ENCODE data around the gene TMEM140. TPM values are rescaled to one million over a fixed set of nuclear protein-coding genes. Genes with fewer than 3 reads are reported as not detected.

Gene TMEM140
- total and polyA plus RNA-seq, 7 experiments from 2014 or later: 16.8 to 44.7 (median 20.4) TPM

- H3K27me3 Mint-ChIP-seq: no peaks in the 10 kb centered on the region
- Histone ChIP-seq H3K27me3 (ENCODE audit: control insufficient read depth in 2 of 2, insufficient read depth in 2 of 2, low read length in 2 of 2) (no peaks in the 10 kb centered on the region), H3K36me3 (ENCODE audit: control insufficient read depth in 2 of 3, insufficient read depth in 3 of 3, low read length in 3 of 3) (peaks cover 0 to 59% (median 10%) of the 10 kb centered on the region in 3 experiments), H3K27ac (ENCODE audit: low read depth, low read length) (no peak overlapping the region), H3K4me1 (ENCODE audit: control insufficient read depth in 2 of 2, insufficient read depth in 2 of 2, low read length in 2 of 2) (peaks cover 12 to 29% of the 10 kb centered on the region in 2 donors), H3K9me3 (ENCODE audit: control insufficient read depth in 2 of 3, low read length in 3 of 3) (peaks cover 0 to 10% (median 0%) of the 10 kb centered on the region in 3 experiments), H3K4me3 (ENCODE audit: low read length) (no peak overlapping the region)
- CTCF ChIA-PET: no interaction called here
- peaks cover 30 to 71% (median 50%) of the 10 kb centered on the region in 7 donors for H3K4me1 Mint-ChIP-seq
- no peak for ATAC-seq
- H3K4me3 Mint-ChIP-seq: no peak overlapping the region
- peak overlapping the region in 8 of 9 donors; percentile 32 to 98 (median 85) for H3K27ac Mint-ChIP-seq
- peaks cover 0 to 13% (median 6%) of the 10 kb centered on the region in 11 donors for H3K9me3 Mint-ChIP-seq
- POLR2A ChIA-PET: interaction anchor here (1.1 to 12.9 kb wide), 2 partner anchors 8 to 18 kb away, joined by 3 to 183 read pairs; partner anchors contain the start of gene TMEM140
- H3K36me3 Mint-ChIP-seq: peaks cover 13 to 68% (median 53%) of the 10 kb centered on the region in 5 donors
- intact Hi-C loops (cut with micrococcal nuclease): no loop called here
- DNase-seq: no peak
Observed at GRCh38 chr7:135165862-135166261, 18.0 kb downstream of the TMEM140 start.

DNA sequence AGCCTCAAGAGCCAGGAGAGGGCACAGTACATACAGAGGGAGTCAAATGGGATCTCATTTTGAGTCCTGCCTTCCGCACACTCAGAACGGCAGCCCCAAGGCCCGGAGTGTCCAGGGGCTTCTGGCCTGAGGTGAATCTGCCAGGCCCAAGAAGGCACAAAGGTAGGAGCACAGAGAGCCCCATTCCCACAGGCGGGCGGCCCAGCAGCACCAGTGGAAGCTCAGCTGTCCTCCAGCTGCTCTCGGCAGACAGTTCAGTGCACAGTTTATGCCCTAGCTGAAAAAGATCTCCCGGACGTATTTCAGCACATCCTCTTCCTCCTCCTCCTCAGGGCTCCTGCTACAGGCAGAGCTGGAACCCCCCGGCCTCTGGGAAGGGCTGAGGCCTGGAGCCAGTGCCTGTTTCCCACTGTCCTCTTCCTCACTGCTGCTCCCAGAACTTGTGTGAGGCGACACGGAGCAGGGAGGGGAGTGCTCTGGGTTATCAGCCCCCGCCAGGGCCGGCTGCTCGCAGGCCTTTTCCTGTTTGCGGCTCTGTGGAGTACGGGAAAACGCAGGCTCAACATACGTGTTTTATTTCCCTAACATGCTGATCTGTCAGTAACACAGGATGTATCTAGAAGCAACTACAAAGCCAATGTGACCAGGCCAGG, 18.6 kb downstream of the TMEM140 start:
- ChIA-PET POLR2A (interaction anchor here (0.6 to 12.9 kb wide), 3 partner anchors 9 to 209 kb away, joined by 3 to 183 read pairs (median 9); partner anchors contain the start of gene TMEM140), CTCF (no interaction called here)
- no peak for DNase-seq
- H3K36me3 ChIP-seq (ENCODE audit: control insufficient read depth in 2 of 3, insufficient read depth in 3 of 3, low read length in 3 of 3): peaks cover 0 to 57% (median 10%) of the 10 kb centered on the region in 3 experiments
- Mint-ChIP-seq H3K27me3 (no peaks in the 10 kb centered on the region), H3K9me3 (peaks cover 0 to 13% (median 6%) of the 10 kb centered on the region in 11 donors), H3K4me1 (peaks cover 26 to 70% (median 50%) of the 10 kb centered on the region in 7 donors), H3K4me3 (peak overlapping the region in 4 of 10 donors; percentile 1 to 91 (median 48)), H3K36me3 (peaks cover 8 to 62% (median 47%) of the 10 kb centered on the region in 5 donors), H3K27ac (peak overlapping the region; percentile 68 to 98 (median 94))
- H3K4me1 ChIP-seq (ENCODE audit: control insufficient read depth in 2 of 2, insufficient read depth in 2 of 2, low read length in 2 of 2): peaks cover 16 to 29% of the 10 kb centered on the region in 2 donors
- H3K27ac ChIP-seq (ENCODE audit: low read depth, low read length): no peak overlapping the region
- no peak for ATAC-seq
- peaks cover 0 to 10% (median 0%) of the 10 kb centered on the region in 3 experiments for H3K9me3 ChIP-seq (ENCODE audit: control insufficient read depth in 2 of 3, low read length in 3 of 3)
- intact Hi-C loops (cut with micrococcal nuclease): no loop called here
- H3K4me3 ChIP-seq (ENCODE audit: low read length): no peak overlapping the region
- no peaks in the 10 kb centered on the region for H3K27me3 ChIP-seq (ENCODE audit: control insufficient read depth in 2 of 2, insufficient read depth in 2 of 2, low read length in 2 of 2)

- H3K9me3 ChIP-seq (ENCODE audit: control insufficient read depth in 2 of 3, low read length in 3 of 3): peaks cover 0 to under 1% (median 0%) of the 10 kb centered on the region in 3 experiments
- CTCF ChIA-PET: no interaction called here
- H3K27me3 Mint-ChIP-seq: no peaks in the 10 kb centered on the region
- DNase-seq: no peak
- H3K27ac ChIP-seq (ENCODE audit: low read depth, low read length): peak overlapping the region; percentile 55
- no peak overlapping the region for H3K4me3 ChIP-seq (ENCODE audit: low read length)
- H3K36me3 ChIP-seq (ENCODE audit: control insufficient read depth in 2 of 3, insufficient read depth in 3 of 3, low read length in 3 of 3): peaks cover 0 to 48% (median 10%) of the 10 kb centered on the region in 3 experiments
- H3K4me1 Mint-ChIP-seq: peaks cover 32 to 71% (median 49%) of the 10 kb centered on the region in 7 donors
- H3K4me1 ChIP-seq (ENCODE audit: control insufficient read depth in 2 of 2, insufficient read depth in 2 of 2, low read length in 2 of 2): peaks cover 16 to 29% of the 10 kb centered on the region in 2 donors
- H3K36me3 Mint-ChIP-seq: peaks cover 3 to 53% (median 37%) of the 10 kb centered on the region in 5 donors
- ATAC-seq: peak; percentile 13
- peak overlapping the region; percentile 1 to 91 (median 50) for H3K4me3 Mint-ChIP-seq
- POLR2A ChIA-PET: interaction anchor here (0.5 to 12.9 kb wide), 4 partner anchors 10 to 498 kb away, joined by 3 to 183 read pairs (median 28); partner anchors contain the start of genes AGBL3 and TMEM140
- no peaks in the 10 kb centered on the region for H3K27me3 ChIP-seq (ENCODE audit: control insufficient read depth in 2 of 2, insufficient read depth in 2 of 2, low read length in 2 of 2)
- H3K27ac Mint-ChIP-seq: peak overlapping the region; percentile 90 to 98 (median 94)
- intact Hi-C loops (cut with micrococcal nuclease): no loop called here
- H3K9me3 Mint-ChIP-seq: peaks cover 0 to 6% (median 2%) of the 10 kb centered on the region in 11 donors
Observed at GRCh38 chr7:135167365-135167917, 19.6 kb downstream of the TMEM140 start.

- DNase-seq (peak in 2 of 9 donors; percentile 20 to 36), ATAC-seq (no peak)
- ChIA-PET CTCF (interaction anchor here (0.6 to 3.9 kb wide), 2 partner anchors 174 to 182 kb away, joined by 3 to 20 read pairs; partner anchors contain the start of gene AGBL3), POLR2A (interaction anchor here (2.6 to 12.9 kb wide), 3 partner anchors 11 to 181 kb away, joined by 8 to 183 read pairs (median 49); partner anchors contain the start of genes AGBL3 and TMEM140)
- peak overlapping the region; percentile 17 to 96 (median 75) for H3K4me3 Mint-ChIP-seq
- H3K36me3 Mint-ChIP-seq: peaks cover 0 to 47% (median 31%) of the 10 kb centered on the region in 5 donors
- H3K4me1 Mint-ChIP-seq: peaks cover 33 to 66% (median 49%) of the 10 kb centered on the region in 7 donors
- intact Hi-C loops (cut with micrococcal nuclease): loop anchor here in 1 of 2 donors (2.0 kb wide), 1 partner anchor 653 kb away; no protein-coding TSS in a partner anchor
- no peak overlapping the region for H3K4me3 ChIP-seq (ENCODE audit: low read length)
- peaks cover 16 to 29% of the 10 kb centered on the region in 2 donors for H3K4me1 ChIP-seq (ENCODE audit: control insufficient read depth in 2 of 2, insufficient read depth in 2 of 2, low read length in 2 of 2)
- peaks cover 0 to under 1% (median 0%) of the 10 kb centered on the region in 11 donors for H3K9me3 Mint-ChIP-seq
- H3K27me3 ChIP-seq (ENCODE audit: control insufficient read depth in 2 of 2, insufficient read depth in 2 of 2, low read length in 2 of 2): no peaks in the 10 kb centered on the region
- no peaks in the 10 kb centered on the region for H3K9me3 ChIP-seq (ENCODE audit: control insufficient read depth in 2 of 3, low read length in 3 of 3)
- H3K27ac ChIP-seq (ENCODE audit: low read depth, low read length): peak overlapping the region; percentile 95
- peak overlapping the region; percentile 92 to 98 (median 95) for H3K27ac Mint-ChIP-seq
- peaks cover 0 to 47% (median 10%) of the 10 kb centered on the region in 3 experiments for H3K36me3 ChIP-seq (ENCODE audit: control insufficient read depth in 2 of 3, insufficient read depth in 3 of 3, low read length in 3 of 3)
- H3K27me3 Mint-ChIP-seq: no peaks in the 10 kb centered on the region
Observed at GRCh38 chr7:135168001-135168400, 20.1 kb downstream of the TMEM140 start.

GRCh38 chr7:135168489-135169140, 20.7 kb downstream of the TMEM140 start:
- H3K4me3 Mint-ChIP-seq: peak overlapping the region; percentile 47 to 96 (median 90)
- ChIA-PET POLR2A (interaction anchor here (0.8 to 12.9 kb wide), 7 partner anchors 11 to 709 kb away, joined by 3 to 183 read pairs (median 8); partner anchors contain the start of genes AGBL3, AKR1B1, BPGM and TMEM140), CTCF (interaction anchor here (0.6 to 3.9 kb wide), 5 partner anchors 9 to 214 kb away, joined by 3 to 23 read pairs (median 12); partner anchors contain the start of genes AGBL3 and TMEM140)
- ATAC-seq (no peak), DNase-seq (no peak)
- Histone ChIP-seq H3K4me1 (ENCODE audit: control insufficient read depth in 2 of 2, insufficient read depth in 2 of 2, low read length in 2 of 2) (peaks cover 16 to 29% of the 10 kb centered on the region in 2 donors), H3K27ac (ENCODE audit: low read depth, low read length) (peak overlapping the region; percentile 95), H3K27me3 (ENCODE audit: control insufficient read depth in 2 of 2, insufficient read depth in 2 of 2, low read length in 2 of 2) (no peaks in the 10 kb centered on the region), H3K36me3 (ENCODE audit: control insufficient read depth in 2 of 3, insufficient read depth in 3 of 3, low read length in 3 of 3) (peaks cover 0 to 46% (median 10%) of the 10 kb centered on the region in 3 experiments), H3K9me3 (ENCODE audit: control insufficient read depth in 2 of 3, low read length in 3 of 3) (no peaks in the 10 kb centered on the region), H3K4me3 (ENCODE audit: low read length) (no peak overlapping the region)
- peaks cover 33 to 66% (median 49%) of the 10 kb centered on the region in 7 donors for H3K4me1 Mint-ChIP-seq
- peak overlapping the region; percentile 94 to 98 (median 95) for H3K27ac Mint-ChIP-seq
- intact Hi-C loops (cut with micrococcal nuclease): loop anchor here (1.0 to 2.0 kb wide), 3 partner anchors 7 to 654 kb away; no protein-coding TSS in a partner anchor
- no peaks in the 10 kb centered on the region for H3K27me3 Mint-ChIP-seq
- no peaks in the 10 kb centered on the region for H3K9me3 Mint-ChIP-seq
- peaks cover 0 to 46% (median 30%) of the 10 kb centered on the region in 5 donors for H3K36me3 Mint-ChIP-seq

Measured in naive thymus-derived CD4-positive, alpha-beta T cell (primary cell).